Muscle of arm (tissue), 12 donors: ENCODE results near the gene CDK5RAP2. TPM values are rescaled to one million over a fixed set of nuclear protein-coding genes. Genes with fewer than 3 reads are reported as not detected.

Source experiments
- DNase-seq: peaks from one replicate; pipeline ENCODE4 v3.0.0-alpha.2; 2013
- polyA plus RNA-seq, 12 donors: library from polyadenylated mRNA; unstranded; fragments of 120-200 nt; gene quantifications; one replicate each; pipeline ENCODE4 v1.2.1, GENCODE V29; 2013; ENCODE audit not compliant: insufficient read length in 12 of 12

The CDK5RAP2 gene
- polyA plus RNA-seq, 12 donors = 29.7 to 60.3 (median 49.3) TPM; not detected in 1

DNA sequence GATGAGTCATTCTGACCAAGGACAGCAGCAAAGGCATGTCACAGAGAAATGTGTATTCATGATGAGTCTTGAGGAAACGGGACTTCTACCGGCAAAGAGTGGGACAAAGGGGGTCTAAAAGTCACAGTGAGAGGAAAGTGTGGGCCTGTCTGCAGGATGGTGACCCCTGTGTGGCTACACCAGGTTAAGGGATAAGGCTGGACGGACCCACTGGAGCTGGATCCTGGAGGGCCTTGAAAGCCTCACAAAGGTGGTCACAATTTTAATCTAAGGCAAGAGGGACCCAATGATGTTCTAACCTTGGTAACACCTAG lies 176.5 kb downstream of the CDK5RAP2 start:
- no peak for DNase-seq

DNA sequence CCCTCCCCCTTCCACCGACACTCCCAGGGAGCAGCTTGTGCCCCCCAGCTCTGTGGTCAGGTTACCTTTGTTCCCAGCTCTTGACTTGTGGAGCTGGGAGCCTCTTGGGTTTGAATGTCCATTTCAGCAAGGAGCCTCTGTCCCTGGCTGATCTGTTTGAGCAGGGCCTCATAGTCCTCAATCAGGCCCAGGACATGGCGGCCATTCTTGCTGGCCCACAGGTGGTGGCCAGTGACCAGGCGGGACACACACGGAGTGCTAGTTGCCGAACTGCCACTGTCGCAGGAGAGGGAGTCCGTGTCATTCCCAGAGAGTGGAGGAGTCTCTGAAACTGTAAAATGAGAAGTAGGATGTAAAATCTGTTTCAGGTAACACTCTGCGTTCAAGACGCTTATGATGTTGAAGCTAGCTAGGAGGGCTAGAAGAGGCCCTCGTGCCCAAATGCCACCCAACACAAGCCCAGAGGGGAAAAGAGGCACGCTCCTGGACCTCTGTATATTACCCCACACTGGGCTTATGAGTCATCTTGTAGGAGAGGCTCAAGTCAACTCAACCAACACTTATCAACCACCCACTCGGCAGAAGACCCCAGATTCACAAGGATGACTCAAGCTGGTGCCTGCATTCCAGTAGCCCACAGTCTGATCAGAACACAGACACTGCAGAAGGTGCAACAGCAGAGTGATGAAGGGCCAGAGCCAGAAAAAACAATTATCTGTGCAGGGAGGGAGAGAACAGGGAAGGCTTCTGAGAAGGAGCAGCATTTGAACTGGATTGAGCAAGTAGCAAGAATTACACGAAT lies 177.0 kb downstream of the CDK5RAP2 start:
- DNase-seq = no peak

DNA sequence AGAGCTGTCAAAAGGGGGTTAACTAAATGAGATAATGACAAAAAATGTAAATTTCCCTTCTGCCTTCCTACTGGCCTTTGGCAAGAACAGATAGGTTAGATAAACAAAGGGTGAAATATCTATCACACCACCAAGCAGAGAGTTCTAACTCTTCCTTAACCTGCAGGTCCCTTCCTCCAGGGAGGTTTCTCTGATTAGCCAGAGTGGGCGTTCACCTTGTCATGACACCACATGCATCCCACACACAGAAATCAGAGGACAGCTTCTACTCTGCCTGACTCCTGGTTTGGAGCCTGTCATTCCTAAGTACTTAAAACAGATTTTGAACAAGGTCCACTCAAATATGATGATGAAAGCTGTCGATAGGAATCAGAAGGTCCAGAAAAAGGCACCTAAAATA lies 180.0 kb downstream of the CDK5RAP2 start:
- DNase-seq = no peak

DNA sequence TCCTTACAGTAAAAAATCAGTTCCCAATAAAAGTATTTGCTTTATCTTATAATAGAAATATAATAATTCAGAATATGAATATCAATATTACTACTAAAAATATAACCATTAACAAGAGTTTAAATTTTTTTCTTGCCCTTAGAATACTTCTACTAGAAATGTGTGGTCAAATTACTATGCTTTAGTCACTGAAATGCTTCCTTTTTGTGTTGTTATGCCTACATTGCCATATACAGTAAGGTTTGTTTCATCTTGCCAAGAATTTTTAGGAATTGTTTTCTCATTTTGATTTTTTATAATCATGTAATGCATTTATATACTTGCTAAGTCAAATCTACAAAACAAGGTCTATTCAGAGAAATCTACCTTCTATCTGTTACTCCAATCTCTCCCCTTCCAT lies 181.7 kb downstream of the CDK5RAP2 start:
- no peak for DNase-seq

DNA sequence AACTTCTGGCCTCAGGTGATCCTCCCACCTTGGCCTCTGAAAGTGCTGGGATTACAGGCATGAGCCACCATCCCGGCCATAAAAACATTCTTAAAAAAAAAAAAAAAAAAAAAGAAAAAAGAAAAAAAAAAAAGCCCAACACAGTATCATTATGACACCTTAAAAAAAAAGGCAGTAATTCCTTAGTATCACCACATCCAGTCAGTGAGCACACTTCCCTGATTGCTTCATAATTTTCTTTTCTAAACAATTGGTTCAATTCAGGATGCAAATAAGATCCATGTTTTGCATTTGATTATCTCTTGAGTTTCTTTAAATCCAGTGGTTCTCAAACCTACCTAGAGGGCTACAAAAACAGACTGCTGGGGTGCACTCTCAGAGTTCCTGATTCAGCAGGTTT lies 182.5 kb downstream of the CDK5RAP2 start:
- no peak for DNase-seq

DNA sequence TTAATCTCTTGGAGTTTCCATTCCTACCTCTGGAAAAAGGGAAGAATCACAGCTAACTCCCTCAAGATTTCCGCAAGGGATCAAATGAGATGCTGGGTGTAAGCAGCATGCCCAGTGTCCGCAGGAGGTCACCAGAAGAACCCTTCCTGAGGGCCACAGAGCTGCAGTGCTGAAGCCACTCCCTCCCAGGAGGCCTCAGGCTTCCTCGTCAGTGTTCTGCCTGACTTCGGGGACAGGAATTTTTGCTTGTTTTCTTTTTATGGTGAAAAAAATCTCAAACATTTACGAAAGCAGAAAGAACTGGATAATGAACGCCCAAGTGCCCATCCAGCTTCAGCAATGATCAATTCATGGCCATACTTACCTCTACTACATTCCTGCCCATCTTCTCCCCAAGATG lies 183.0 kb downstream of the CDK5RAP2 start:
- DNase-seq = no peak

DNA sequence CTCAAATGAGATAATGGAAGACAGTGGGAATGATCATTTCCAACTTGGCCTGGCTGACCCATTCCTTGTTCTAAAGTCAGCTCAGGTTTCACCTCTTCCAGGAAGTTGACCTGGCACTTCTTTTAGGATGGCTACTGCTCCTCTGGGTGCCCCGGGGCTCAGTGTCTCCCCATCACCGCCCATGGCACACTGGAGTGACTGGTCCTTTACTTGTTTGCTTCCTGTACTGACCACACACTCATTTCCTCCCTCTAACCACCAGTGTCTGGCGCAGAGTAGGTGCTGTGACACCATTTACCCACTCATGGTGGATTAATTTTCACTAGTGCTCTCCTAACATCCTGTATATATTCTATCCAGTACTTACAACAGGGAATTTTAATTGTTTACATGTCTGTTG lies 183.5 kb downstream of the CDK5RAP2 start:
- no peak for DNase-seq

DNA sequence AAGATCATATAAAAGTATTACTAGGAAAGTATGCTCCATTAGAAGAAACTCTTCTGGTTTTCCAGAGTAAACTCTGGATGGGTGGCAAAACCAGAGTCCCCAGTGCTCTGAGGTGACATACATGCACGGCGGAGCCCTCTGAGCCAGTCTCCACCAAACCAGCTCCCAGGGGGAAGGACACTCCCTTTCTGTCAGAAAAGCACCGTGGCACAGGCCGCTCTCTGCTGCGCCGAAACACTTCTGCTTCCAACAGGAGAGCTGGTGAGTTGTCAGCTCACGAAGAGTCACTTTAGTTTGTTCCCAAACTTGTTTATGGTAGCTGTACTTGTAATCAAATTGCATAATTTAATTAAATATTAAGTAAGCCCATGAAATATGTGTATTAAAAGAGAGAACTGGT lies 184.6 kb downstream of the CDK5RAP2 start:
- no peak for DNase-seq

DNA sequence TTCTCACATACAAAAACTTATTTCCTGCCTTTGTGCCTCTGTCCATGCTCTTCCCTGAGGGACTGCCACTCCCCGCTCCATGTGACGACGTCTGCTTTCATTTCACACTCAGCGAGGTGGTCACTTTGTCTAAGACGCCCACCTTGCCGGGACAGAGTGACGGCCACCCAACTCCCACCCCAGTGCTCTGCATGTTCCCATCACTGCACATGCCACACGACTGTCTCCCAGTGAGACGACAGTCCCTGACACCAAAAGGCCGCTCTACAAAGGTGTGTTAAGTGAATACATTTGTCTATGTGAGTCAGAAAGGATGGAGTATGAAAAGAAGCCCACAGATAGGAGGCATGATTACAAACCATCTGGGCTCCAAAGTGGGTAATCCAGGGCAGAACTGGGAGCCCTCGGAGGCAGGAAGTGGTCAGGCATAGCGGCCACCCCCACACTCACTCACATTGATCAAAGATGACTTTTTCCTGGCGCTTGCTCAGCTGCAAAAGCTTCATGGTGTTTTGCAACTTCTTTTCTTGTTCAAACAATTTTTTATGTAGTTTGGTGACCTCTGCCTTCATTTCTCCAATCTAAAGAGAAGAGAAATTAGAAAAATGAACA lies 185.8 kb downstream of the CDK5RAP2 start:
- DNase-seq = no peak

DNA sequence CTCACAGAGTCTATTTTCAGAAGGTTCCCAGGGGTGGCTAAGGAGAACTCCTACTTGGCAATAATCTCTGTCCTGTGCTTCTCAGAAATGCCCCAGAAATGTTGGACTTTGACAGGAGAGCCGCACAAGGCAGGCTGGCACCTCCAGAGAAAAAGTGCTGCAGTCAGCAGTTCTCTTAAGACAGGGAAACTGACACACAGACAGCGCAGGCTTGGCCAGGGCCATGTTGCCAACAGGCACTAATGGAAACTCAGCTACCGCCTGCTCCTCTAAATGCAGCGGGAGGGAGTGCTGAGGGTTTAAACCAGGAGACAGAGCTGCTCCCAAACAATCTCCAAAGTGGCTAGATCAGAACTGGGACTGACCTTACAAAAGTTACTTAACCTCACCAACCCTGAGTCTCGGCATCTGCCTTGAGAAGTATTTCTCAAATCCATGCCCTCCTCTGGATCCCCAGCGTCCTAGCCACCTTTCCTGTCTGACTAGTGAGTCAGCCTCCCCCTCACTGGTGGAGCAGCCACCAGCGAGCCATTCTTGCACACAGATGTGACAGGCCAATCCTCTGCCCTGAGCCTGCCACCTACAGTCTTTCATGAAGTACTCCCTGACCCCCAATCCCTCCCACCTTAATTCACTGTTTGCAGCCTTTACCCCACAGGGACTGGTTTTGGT lies 186.4 kb downstream of the CDK5RAP2 start:
- DNase-seq = no peak

DNA sequence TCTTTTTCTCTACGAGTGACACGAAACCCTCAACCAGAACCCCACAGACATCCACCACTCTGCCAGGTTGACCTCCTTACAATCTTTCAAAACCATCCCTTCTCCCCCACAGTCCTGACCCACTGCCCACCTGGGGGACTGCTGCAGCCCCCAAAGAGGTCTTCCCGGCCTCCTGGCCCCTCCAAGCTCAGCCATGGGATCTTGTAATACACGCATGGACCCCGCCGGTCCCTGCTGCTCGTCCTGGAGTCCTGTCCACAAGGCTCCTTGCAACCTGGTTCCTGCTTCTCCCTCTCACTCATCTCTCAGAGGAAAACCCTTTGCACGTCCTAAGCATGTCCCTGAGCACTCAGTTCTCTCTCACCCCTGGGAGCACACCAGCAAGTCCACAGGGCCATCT lies 187.3 kb downstream of the CDK5RAP2 start:
- no peak for DNase-seq

DNA sequence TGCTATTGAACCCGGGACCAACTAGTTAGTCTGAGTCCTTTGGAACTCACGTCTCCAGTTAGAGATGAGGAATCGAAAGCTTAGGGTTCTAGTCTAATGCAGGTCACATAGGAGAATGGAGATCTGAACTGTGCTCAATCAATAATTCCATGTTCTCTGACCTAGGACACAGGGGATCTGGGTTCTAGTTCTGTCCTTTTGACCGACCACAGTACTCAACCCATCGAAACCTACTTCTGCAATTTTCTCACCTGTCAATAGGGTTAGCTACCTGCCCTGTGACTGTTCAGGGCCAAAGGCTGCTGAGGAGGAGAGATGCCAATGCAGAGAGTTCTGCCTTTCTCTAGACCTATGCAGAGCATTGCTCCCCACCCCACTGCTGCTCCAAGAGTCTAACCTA lies 187.7 kb downstream of the CDK5RAP2 start:
- DNase-seq = no peak

DNA sequence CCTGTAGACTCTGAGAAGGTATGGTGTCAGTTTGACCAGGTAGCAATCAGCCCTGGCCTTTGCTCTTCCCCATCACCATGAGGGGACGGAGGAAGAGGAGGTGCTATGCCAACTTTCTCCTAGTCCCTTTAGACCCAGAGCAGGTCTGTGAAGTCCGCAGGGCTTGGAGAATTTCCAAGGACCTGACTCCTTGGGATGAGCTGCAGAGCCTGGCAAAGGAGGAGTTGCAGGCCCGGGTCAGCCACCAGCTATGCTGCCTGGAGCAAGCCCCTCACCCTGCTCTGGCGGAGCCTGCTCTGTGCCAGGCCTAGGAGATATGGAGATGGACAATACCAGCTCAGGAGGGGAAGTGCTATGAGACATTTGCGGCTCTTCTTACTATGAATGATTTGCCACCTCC lies 188.3 kb downstream of the CDK5RAP2 start:
- no peak for DNase-seq

DNA sequence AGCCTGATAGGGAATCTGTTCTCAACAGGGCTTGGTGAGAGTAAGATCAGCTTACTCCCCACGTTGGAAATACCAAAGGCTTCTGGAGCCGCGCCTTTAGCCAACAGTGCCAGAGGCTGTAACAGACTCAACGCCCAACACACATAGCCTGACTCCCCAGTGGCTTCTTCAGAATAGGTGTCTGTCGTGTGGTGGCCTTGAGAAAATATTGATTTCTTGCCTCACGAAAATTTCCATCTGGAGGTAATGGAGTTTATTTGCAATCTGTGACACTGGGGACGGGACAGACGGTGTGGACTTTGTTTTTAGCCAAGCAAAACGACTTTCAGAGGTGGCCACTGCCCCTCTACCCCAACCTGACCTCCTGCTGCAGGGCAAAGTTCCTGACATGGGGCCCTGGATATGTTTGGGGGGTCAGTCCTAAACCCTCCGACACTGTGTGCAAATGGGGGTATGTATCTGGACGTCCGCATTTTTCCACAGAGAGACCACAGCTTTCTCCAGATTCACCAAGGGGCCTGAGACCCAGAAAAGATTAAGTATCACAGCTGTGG lies 189.3 kb downstream of the CDK5RAP2 start:
- no peak for DNase-seq

DNA sequence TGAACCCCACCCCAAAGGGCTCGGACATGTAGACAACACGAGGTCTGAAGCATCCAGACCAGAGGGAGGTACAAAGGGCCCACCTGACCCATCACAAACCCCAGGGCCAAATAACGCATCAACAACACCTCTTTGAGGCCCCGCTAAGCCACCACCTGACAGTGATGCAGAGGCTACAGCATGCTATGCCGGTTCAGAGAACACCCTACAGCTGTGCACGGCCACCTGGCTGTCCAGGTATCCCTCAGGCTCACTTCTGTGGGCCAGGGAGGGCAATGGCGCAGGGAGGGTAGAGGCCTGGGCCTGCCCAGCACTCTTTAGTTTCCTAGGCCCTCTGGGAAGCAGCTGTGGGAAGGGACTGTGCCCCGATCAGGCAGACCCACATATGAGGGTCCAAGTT lies 190.1 kb downstream of the CDK5RAP2 start:
- no peak for DNase-seq

DNA sequence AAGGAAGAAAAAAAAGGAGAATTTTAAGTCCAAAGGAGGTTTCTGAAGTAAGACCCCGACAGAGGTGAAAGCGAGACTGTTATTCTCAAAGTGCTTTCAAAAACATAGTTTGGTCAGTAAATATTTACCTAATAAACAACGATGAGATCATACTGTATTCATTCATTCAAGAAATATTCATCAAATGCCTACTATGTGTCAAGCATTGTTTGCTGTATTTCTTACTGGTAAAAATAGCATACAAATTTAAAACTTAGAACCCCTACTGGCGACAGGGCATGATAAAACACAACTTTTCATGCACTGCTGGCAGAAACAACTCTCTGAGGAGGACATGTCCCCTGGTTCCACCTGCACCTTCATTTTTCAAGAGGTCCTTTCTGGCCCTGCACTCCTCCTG lies 190.7 kb downstream of the CDK5RAP2 start:
- no peak for DNase-seq

DNA sequence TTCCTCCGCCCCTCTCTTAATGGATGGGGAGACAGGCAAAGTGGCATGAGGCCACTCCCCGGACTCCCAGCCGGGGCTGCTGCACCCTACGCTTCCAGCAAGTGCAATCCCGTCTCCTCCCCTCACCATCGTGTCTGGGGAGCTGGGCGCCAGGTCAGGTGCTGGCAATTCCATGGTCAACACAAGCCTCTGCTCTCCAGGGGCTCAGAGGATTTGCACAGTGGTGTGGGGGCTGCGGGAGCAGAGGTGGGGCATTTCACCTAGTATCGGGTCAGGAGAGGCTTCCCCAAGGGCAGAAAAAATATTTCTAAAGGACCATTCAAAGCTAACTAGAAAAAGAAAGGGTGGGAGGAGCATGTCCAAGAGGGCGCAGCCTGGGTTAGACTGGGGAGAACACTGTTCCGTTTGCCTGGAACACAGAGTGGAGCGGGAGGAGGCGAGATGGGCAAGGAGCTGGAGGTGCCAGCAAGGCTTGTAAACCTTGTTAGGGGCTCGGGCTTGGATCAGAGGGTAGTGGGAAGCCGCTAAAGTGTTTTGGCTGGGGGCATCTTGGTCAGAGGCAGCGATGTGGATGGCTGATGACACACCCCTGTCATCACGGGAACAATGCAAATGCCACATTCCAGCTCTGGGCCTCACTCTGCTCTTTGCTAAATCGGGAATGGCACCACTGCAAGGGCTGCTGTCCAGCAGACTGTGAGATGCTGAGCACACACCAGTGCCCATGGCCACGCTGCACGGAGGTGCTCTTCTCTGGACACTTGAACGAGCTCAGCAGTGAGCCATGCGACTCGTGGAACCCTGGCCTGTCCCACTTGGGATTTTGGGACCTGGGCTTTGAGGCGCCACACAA lies 191.7 kb downstream of the CDK5RAP2 start:
- no peak for DNase-seq

DNA sequence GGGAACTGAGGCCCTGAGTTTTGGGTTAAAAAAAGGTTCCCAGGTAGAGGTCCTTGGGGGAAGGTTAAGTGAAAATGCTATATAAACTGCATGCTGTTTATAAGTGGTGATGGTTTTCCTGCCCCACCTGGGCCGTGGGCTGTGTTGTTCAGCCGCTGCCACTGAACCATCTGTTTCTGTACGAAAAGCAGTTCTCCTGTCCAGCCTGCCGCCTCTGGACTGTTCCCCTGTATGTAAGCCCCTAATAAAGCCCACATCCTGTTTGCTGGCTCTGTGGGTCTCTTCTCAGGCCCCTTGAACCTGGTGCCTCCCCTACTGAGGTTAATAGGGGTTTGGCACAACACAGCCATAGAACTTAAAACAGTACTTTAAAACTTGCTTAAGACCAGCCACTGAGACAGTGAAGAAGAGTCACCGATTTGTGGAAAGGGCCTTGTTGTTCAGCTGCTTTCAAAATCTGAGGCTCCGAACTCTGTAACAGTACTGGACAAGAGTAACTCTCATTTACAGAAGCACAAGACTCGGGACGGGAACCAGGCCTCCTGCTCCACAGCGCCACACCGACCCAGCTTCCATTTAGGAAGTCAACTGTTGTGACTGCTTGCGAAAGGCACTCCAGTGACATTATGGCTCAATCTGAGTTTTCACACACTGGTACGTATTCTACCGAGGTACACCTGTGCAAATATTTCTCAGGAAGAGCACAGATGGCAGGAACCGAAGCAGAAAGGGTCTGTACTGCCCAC lies 192.5 kb downstream of the CDK5RAP2 start:
- no peak for DNase-seq

DNA sequence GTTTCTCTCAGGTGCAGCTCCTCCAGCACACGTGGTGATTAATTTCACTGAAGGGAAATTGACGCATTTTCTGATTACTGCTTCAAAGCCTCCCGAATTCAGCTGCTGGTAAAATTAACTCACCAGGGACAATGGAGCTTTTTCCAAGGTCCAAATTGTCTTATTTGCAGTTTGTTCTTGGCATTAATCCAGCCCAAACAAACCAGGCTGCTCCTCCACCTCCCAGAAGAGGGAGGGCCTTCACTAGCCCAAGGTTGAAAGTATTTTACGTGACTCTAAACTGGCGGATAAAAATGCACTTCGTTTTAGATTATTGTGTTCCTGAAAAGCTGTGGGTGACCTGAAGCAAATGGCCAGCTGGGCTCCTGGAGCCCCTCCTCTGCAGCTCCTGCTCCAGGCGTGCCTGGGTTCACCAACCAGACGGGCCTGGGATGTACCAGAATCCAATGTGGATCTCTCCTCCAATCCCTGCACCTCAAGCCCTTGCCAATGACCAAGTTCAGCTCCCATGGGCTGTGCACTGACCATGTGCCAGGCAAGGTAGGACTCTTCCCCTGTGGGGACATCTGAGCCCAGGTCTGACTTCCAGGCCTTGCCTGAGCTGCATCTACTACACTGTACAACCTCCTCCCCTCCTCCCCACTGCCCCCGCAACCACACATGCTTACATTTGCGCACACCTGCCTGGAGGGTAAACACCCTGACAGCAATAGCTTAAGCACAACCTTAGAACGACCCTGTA lies 193.4 kb downstream of the CDK5RAP2 start:
- DNase-seq = no peak

DNA sequence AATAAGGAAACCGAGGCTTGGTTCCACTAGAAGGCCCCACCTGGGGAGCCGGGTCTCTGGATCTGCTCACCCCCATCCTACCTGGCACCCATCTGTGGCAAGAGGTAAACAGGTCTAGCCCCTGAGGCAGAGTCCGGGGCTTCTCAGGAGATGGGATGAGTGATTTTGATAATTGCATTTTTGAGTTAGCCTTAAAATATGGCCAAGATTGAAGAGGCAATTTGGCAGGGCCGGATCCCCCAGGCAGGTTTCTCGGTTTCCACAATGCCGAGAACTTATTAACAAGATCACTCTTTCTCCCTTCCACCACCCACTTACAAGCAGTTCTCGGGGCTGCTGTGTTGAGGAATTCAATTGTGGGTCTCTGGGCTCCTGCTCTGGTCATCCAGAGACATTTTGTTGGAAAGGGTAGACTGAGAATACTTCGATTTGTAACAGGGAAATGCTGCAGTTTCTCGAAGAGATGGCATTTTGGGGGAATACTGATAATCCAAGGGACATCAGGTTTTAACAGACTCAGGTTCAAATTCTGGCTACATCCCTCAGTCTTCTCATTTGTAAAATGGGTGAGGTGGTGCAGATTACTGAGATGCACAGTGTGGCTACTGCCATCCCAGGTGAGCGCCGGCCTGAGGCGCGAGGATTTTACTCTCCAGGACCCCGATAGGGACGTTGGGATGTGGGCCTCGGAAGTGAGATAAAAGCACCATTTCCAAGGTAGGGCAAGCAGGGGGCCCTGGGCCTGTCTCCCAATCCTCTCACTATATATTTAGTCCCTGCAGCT lies 194.2 kb downstream of the CDK5RAP2 start:
- no peak for DNase-seq
